Nephron (organoid): ENCODE results near the gene BHLHE23.

Source experiments
- H3K27ac Mint-ChIP-seq, 3 experiments: 2 replicates each; pipeline ENCODE4 v1.8.0; 2020; ENCODE audit warnings: mixed read lengths in 3 of 3, mild to moderate bottlenecking in 2 of 3, moderate library complexity in 1 of 3
- H3K27me3 Mint-ChIP-seq: 2 replicates; pipeline ENCODE4 v1.8.0; 2021; ENCODE audit warnings: low read depth, mild to moderate bottlenecking, moderate library complexity, mixed read lengths
- H3K36me3 Mint-ChIP-seq: 2 replicates; pipeline ENCODE4 v1.8.0; 2020; ENCODE audit warnings: low read depth, mixed read lengths
- H3K4me1 Mint-ChIP-seq: 2 replicates; pipeline ENCODE4 v1.8.0; 2020; ENCODE audit warnings: mixed read lengths
- H3K4me3 Mint-ChIP-seq, 3 experiments: 2 replicates each; pipeline ENCODE4 v1.8.0; 2020; ENCODE audit warnings: mild to moderate bottlenecking in 3 of 3, mixed read lengths in 3 of 3, moderate library complexity in 2 of 3
- H3K9me3 Mint-ChIP-seq: 2 replicates; pipeline ENCODE4 v1.8.0; 2020; ENCODE audit warnings: mixed read lengths
- CTCF ChIP-seq, 3 experiments: fragments of 200-600 bp; sonication (generic); IDR thresholded peaks; one replicate each; pipeline ENCODE4 v1.5.0; 2021; ENCODE audit warnings: antibody characterized with exemption in 3 of 3; ENCODE audit not compliant: unreplicated experiment in 3 of 3

BHLHE23 gene

GRCh38 chr20:62991196-62991807 is 15.5 kb downstream of the BHLHE23 start:
- Mint-ChIP-seq H3K4me1 (no peaks in the 10 kb centered on the region), H3K4me3 (no peak overlapping the region), H3K9me3 (no peaks in the 10 kb centered on the region), H3K27me3 (peaks cover 62% of the 10 kb centered on the region), H3K27ac (no peak overlapping the region), H3K36me3 (no peaks in the 10 kb centered on the region)
- no peak for TF ChIP-seq CTCF (IDR thresholded peaks at IDR 0.05; ENCODE audit: unreplicated experiment in 3 of 3)

GRCh38 chr20:62990306-62990825 is 16.4 kb downstream of the BHLHE23 start:
- Mint-ChIP-seq H3K27ac (no peak overlapping the region), H3K36me3 (no peaks in the 10 kb centered on the region), H3K4me3 (no peak overlapping the region), H3K4me1 (no peaks in the 10 kb centered on the region), H3K27me3 (peaks cover 53% of the 10 kb centered on the region), H3K9me3 (no peaks in the 10 kb centered on the region)
- TF ChIP-seq CTCF (IDR thresholded peaks at IDR 0.05; ENCODE audit: unreplicated experiment in 3 of 3): no peak

- TF ChIP-seq CTCF (IDR thresholded peaks at IDR 0.05; ENCODE audit: unreplicated experiment in 3 of 3): no peak
- Mint-ChIP-seq H3K4me3 (no peak overlapping the region), H3K9me3 (no peaks in the 10 kb centered on the region), H3K27ac (no peak overlapping the region), H3K36me3 (no peaks in the 10 kb centered on the region), H3K4me1 (peaks cover 10% of the 10 kb centered on the region), H3K27me3 (peaks cover 52% of the 10 kb centered on the region)
Observed at GRCh38 chr20:62989201-62989601, 17.6 kb downstream of the BHLHE23 start.

- TF ChIP-seq CTCF (IDR thresholded peaks at IDR 0.05; ENCODE audit: unreplicated experiment in 3 of 3): no peak
- H3K4me3 Mint-ChIP-seq: no peak overlapping the region
- peaks cover 58% of the 10 kb centered on the region for H3K27me3 Mint-ChIP-seq
- no peaks in the 10 kb centered on the region for H3K36me3 Mint-ChIP-seq
- no peak overlapping the region for H3K27ac Mint-ChIP-seq
- no peaks in the 10 kb centered on the region for H3K9me3 Mint-ChIP-seq
- H3K4me1 Mint-ChIP-seq: peaks cover 12% of the 10 kb centered on the region
Observed at GRCh38 chr20:62987114-62987513, 19.6 kb downstream of the BHLHE23 start.

- no peak for TF ChIP-seq CTCF (IDR thresholded peaks at IDR 0.05; ENCODE audit: unreplicated experiment in 3 of 3)
- Mint-ChIP-seq H3K4me3 (no peak overlapping the region), H3K27me3 (peaks cover 57% of the 10 kb centered on the region), H3K4me1 (peaks cover 13% of the 10 kb centered on the region), H3K27ac (no peak overlapping the region), H3K36me3 (no peaks in the 10 kb centered on the region), H3K9me3 (no peaks in the 10 kb centered on the region)
Observed at GRCh38 chr20:62986257-62986800, 20.4 kb downstream of the BHLHE23 start.

- no peak for TF ChIP-seq CTCF (IDR thresholded peaks at IDR 0.05; ENCODE audit: unreplicated experiment in 3 of 3)
Observed at GRCh38 chr20:62985444-62985778, 21.4 kb downstream of the BHLHE23 start.

More at GRCh38 chr20:62985444-62985778, 21.4 kb downstream of the BHLHE23 start:
- Mint-ChIP-seq H3K36me3 (no peaks in the 10 kb centered on the region), H3K4me1 (peaks cover 19% of the 10 kb centered on the region), H3K27me3 (peaks cover 59% of the 10 kb centered on the region), H3K4me3 (no peak overlapping the region), H3K27ac (no peak overlapping the region), H3K9me3 (no peaks in the 10 kb centered on the region)
